Measurements from ENCODE around the gene SLC35F1.

SLC35F1 gene

DNA sequence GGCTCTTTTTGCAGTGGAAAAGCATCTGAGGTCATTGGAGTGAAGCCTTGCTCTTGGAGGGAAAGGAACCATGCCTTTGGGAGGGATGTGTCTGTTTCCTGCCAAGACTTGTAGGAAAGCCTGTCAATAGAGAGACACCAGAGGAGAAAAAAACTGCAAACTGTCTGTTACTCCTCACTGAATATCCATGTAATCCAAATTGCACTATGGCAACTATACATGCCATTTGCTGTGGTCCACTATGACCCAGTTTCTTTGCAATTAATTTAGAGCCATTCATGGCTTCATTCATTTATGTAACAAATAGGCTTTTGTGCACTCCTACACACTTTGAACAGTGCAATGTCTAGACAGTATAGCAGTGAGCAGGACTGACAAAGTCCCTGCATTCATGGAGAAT is 296.5 kb downstream of the SLC35F1 start:
- DNase-seq = peak; percentile 45

DNA sequence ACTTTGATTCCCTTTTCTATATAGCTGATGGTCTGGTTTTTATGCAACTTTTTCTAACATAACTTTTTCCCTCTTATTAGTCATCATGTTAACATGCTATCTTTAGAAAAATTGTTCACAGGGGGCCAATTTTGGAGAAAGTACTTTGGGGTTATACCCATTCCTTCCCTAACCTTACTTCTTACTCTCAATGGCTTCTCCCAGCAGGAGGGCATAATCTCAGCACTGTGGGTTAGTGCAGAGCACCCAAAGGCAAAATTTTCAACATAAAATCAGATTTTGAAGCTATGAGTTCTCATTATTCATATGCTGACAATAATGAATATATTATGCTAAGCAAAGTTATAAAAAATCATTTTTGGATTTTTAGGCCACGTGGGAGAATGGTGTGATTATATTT is 299.2 kb downstream of the SLC35F1 start:
- DNase-seq = no peak

DNA sequence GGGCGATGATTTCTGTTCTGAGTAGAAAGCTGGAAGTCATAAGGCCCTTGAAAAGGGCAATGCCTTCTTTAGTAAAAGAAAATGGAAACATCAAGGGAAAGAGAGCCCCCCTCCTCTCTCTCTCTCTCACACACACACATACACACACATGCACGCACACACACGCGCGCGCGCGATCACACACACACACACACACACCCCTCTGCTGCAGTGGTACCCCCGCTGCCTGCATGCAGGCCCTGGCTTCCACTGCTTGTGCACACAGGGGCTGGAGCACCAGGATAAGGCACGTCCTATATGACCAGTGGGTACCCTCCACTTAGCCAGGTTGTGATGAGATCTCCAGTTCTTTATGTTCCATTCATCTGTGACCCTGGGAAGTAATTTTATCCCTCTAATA is 300.9 kb downstream of the SLC35F1 start:
- DNase-seq = no peak

DNA sequence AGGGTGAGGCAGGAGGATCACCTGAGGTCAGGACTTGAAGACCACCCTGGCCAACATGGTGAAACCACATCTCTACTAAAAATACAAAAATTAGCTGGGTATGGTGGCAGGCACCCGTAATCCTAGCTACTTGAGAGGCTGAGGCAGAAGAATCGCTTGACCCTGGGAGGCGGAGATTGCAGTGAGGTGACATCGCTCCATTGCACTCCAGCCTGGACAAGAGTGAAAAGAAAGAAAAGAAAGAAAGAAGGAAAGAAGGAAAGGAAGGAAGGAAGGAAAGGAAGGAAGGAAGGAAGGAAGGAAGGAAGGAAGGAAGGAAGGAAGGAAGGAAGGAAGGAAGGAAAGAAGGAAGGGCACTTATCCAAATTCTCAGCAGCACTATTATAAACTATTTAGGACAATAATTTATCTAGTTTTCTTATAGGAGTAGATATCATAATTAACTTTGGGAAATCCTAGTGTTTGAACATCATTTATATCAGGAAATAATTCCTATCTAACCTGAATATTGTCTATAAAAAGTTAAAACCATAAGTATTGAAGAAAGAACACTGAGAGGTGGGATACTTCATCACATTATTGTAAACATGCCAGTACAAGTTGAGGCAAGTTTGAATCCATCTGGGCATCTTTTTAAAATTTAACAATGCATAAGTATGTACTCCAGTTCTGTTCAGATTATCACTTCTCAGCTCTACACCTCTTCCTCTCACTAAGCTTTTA is 305.5 kb downstream of the SLC35F1 start:
- DNase-seq = no peak

DNA sequence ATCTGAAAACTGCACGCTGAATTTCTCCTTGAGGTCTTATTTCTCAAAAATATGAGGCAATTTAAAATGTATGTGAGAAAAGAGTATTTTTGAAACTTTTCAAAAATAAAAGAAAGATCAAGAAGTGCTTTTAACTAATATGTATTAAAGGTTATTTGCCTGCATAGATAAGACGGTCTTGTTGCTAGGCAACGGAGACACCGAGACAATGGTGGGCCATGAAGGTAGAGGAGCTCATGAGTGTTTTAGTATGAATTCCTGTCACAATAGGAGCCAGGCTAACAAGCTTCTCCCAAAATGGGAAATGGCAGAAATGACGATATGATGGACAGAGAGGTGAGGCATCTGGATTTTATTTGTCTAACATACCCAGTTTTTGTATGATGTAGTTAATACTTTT is 308.2 kb downstream of the SLC35F1 start:
- DNase-seq = no peak

DNA sequence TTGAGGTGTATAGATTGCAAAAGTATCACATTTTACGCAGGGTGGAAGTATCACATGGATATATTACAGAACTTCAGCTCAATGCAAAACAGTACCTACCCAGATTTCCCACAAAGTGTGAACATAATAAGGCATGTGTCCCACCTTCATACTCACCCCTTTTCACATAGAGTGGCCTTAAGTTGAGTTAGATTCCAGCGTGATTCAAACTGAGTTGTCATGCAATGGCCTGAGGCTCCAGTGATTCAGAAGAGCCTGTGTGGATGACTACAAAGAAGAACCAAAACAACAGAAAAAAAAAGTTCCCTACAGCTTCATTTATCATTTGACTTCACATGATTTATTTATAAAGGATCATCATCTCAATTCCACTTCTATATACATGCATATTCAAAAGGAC is 309.7 kb downstream of the SLC35F1 start:
- no peak for DNase-seq

DNA sequence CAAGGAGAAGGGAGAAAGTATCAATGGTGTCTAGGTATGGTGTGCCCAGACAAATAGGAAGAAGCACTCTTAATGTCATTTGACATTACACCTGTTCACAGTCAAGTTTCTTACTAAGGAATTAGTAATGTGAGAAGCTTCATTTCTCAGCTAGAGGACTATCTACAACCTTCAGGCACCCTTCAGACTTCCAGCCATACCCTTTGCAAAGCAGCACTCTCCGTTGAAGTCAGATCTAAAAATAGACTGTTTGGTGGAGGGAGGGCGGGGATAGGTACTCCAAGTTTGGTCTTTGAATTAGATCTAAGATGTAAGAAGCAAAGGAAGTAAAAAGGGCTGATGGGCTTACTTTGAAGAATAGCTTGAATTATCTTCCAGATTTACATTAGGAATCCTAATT is 311.1 kb downstream of the SLC35F1 start:
- DNase-seq = no peak

DNA sequence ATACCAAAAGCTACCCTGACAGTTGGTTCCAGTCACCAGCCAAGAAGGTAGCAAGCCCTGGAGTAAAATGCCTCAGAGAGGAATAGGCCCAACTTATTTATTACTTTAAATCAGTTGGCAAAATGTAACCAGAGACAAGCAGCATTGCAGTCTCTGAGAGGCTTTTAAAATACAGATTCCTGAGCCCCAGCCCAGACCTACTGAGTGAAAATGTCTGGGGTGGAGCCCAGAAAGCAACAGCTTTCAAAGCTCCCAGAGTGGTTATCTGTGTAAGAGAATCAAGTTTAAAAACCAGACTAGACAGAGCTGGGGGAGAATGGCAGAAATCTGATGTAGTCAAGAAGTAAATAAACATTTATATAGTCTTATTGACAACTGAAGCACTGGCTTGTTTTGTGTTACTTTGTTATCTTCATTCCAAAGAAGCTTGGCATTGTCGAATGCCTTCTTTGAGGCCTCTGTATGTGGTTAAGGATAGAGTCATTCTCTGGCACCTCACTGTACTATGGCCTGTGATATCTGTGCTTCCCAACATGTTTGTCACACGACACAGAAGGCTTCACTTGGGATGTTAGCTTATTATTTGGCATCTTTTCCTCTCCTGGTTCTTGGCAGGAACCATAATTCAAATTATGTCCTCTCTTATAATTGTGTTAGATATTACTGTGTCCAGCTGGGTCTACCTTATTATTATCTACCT is 313.5 kb downstream of the SLC35F1 start:
- no peak for DNase-seq

DNA sequence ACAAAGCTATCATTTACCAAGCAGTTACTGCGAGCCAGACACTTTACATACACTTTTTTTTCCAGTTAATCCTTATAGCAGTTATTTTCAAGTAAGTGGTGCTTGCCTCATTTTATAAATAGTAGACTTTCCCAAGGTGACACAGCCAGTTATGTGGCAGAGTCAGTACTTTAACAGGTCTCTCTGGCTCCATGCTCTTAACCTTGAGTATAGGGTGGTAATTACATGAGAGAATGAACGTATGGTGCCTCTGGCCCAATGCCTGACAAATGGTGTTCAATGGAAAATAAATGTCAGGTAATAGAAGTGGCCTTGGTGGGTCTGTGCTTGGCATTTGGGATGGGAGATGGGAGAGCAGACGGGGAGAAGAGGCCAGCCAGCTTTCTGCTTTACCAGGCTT is 316.3 kb downstream of the SLC35F1 start:
- no peak for DNase-seq

DNA sequence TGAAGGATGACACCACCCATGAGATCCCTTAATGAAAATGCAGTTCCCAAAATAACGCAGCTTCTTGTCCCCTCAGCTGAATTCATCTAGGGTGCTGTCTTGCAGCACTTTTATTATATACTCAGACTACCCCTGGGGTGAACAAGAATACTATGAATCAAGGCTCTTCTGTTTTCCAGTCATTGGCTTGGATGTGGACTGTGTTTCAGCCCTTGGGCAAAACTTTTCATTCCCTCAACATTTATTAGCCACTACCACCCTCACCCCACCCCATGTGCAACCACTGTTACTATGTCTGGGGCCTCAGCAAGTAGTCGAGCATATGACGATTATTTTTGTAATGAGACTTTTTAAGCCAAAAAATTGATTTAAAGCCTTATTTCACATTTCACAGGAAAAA is 321.8 kb downstream of the SLC35F1 start:
- no peak for DNase-seq

DNA sequence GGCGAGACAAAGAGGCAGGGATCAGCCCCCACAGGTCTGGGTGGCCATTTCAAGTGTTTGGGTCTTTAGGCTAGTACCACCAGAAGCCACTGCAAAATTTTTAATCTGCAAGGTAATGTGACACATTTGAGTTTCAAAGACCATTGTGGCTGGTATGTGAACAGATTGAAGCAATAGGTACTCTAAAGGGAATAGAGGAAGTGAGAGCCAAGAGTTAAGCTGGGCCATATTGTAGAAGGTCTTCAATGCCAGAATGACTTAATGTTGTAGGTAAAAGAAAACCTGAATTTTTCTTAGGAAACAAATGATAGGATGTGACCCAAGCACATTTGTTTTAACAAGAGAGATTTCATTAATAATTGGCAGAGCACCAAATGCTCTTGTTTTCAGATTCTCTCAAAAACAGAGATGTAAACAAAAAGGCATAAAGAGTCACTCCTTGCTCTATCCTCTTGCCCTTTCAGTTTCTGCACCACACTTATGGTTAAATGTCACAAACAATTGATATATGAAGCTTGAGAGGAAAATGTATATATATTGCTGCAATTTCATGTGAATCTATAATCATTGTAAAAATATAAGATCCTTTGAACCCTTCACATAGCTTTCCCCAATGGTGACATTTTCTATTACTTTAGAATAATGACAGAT is 333.9 kb downstream of the SLC35F1 start:
- DNase-seq = no peak

DNA sequence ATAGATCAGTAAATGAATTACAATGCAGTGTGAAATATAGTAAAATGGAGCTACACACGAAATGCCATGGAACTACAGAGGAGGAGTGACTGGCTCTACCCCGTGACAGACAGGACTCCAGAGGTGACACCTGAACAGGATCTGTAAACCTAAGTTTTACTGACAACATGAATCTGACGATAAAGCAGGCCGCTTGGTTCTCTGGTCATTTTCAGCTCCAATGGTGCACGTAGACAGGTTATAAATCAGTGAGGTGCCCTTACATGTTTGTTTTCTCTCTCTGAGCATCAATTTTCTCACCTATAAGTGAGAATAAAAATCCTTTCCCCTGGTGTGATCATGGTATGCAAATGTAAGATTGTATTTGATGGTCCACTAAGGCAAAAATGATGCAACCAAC is 339.3 kb downstream of the SLC35F1 start:
- DNase-seq = no peak

DNA sequence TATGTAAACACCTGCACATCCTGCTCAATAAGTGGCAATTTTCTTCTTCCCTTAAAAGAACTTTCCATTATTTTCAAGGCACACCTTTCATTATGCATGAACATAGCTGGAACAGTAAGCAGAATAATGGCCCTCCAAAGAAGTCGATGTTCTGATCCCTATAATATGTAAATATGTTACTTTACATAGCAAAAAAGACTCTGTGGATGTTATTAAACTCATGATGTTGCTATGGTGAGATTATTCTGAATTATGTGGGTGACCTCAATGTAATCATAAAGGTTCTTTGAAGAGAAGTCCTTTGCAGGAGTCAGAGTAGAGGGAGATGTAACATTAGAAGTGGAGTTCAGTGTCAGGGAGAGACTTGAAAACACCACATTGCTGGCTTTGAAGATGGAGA is 341.1 kb downstream of the SLC35F1 start:
- no peak for DNase-seq

DNA sequence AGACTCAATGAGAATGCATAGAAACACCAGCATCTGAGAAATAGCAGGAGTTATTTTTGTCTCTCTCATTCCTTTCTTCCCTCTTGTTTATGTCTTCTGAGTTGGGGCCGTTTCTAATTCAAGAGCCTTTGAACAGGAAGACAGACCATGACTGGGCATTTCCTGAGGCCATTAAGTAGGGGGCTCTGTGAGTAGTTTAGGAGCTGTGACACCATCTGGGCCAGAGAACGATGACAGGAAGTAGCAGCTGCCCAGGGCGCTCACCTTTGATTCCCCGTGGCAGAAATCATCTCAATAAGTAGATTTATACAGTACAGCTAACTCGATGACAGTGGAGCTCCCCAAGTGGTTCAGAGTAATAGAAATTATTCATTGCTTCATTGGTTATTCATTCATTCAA is 342.6 kb downstream of the SLC35F1 start:
- no peak for DNase-seq

DNA sequence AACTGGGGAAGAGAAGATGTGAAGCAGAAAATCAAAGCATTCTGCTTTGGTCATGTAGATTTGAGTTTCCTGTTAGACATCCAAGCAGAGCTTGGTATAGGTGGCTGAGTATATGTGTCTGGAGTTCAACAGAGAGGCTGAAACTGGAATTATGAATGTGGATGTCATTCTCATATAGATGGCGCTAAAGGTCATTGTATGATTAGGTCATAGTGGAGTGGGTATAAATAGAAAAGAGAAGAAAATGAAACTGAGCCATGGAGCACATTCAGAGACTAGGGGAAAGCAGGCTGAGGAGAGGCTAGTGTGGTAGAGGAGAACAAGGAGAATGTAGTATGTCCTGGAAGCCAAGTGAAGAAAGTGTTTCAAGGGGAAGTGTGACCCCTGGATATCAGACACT is 345.4 kb downstream of the SLC35F1 start:
- DNase-seq = no peak

DNA sequence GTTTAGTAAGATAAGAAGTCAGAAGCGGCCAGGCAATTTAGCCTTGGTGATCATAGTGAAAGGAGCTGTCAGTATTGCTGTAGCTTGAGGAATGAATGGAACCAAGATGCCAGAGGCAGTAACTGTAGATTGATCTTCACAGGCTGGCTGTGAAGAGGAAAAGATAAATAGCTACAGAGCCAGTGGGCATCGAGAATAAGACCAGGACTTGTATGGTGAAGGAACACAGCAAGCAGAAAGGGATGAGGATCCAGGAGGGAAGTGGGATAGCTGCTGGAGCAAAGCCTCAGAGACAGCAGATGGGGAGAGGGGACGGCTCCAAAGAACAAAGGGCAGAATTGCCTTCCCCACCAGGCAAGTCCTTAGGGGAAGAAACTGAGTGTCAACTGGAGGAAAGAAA is 346.7 kb downstream of the SLC35F1 start:
- no peak for DNase-seq

DNA sequence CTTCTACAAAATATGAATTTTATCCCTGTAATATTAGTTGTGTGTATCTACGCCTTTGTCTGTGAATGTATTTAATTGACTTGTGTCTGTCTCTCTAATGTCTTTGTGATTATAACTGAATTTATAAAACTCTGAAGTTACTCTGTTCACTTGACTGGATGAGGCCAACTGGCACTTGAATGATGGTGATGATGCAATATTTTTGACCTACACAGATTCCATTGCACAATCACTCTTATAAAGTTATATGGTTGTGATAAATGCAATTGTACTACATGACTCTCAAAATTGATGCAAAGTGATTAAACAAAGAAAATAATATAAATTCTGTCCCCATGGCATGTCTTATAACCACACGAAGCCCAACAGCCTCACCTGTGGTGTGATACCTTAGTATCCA is 353.8 kb downstream of the SLC35F1 start:
- no peak for DNase-seq

DNA sequence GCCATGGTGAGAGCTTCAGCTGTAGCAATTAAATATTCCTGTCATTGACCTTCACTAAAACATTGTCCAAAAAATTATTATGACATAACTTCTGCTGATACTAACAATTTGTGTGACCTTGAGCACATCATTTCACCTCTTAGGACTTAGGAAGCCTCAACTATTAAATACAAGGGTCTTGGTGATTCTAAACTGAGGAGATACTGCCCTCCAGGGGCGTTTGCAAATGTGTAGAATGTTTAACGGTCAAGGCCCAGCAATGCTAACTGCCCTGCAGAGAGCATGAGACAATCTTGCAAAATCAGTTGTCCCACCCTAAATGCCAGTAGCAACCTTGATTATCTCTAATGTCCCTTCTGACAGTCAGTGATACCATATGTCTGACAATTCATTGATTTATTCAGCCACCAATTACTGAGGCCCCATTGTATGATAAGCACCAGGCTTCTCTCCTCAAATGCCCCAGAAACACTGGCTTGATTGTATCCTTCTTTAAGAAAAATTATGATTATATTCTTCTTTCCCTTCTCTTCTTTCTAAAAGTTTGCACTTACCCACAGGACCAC is 356.9 kb downstream of the SLC35F1 start:
- DNase-seq = peak; percentile 67

DNA sequence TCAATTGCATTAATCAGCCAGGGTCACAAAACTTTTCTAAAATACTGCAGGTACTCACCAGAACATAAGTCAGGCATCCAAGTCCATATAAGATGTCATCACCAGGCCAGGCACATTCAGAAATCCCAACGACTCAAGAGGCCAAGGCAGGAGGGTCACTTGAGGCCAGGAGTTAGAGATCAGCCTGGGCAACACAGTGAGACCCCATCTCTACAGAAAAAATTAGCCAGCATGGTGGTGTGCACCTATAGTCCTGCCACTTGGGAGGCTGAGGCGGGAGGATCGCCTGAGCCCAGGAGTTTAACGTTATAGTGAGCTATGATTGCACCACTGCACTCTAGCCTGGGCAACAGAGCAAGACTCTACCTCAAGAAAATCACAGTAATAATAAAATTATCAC is 362.6 kb downstream of the SLC35F1 start:
- no peak for DNase-seq

DNA sequence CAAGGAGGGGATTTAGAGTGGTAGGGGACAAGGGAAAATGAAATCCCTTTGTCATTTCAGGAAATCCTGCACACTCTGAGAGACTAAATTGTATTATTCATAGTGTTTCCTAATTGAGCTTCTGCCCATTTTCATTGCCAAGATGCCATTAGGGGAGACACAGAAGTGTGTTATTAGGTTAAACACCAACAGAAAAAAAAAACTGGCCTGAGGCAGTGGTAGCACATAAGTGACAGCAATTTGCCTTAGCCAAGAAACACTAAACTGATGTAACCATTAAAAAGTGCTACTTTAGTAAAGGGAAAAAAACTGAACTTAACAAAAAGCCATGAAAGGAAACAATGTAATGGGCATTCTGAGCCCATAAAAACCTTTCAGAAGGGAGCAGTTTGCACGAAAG is 370.6 kb downstream of the SLC35F1 start:
- no peak for DNase-seq

DNA sequence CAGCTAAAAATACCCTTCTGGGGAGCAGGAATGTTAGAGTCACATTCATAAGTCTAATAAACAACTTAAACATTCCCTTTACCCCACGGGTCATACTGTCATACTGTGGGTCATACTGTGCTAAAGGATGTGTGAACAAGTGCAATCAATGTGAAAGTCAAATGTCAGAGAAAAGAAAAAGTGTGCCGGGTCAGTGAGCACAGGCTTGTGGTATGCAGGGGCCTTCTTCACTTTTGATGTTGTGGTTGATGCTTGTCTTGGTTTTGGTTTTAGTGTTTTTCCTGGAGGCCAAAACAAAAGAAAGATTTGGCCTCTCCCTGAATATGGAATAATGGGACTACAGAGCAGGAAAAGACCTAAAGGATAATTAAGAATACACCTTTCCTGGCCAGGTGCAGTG is 373.1 kb downstream of the SLC35F1 start:
- DNase-seq = no peak

DNA sequence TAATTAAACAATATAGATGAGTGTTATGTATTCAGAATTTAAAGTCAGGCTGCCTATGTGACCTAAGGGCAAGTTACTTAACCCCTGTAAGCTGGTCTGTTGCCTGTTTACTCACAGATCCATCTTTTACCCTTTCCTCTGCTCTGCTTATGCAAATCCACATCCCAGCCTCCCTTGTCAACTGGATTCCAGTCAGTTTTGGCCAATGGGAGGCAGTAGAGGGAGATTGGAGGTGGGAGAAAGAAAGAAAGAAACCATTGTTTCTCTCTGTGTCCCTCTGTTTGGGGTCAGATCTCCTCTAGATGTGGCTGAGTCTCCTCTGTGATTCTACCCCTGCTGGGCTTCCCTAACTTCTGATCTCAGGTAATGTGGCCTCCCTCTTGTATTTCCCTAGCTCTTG is 374.2 kb downstream of the SLC35F1 start:
- no peak for DNase-seq

DNA sequence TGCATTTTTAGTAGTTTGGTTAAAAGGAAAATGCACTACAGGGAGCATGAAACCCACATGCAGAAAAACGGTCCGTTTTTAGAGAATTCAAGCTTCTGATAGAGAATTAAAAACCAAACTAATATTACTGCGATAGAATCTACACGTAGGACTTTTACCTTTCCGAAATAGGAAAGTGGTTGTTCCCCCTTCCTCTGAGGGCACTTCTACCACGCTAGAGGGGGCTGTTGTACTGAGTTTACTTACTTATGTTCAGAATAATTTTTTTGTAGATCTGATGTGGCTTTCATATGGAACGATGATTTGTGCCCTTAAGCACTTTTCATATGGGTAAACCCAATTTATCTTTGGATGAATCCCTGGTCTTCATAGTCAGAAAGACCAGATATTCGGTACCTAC is 376.7 kb downstream of the SLC35F1 start:
- peak; percentile 77 for DNase-seq

DNA sequence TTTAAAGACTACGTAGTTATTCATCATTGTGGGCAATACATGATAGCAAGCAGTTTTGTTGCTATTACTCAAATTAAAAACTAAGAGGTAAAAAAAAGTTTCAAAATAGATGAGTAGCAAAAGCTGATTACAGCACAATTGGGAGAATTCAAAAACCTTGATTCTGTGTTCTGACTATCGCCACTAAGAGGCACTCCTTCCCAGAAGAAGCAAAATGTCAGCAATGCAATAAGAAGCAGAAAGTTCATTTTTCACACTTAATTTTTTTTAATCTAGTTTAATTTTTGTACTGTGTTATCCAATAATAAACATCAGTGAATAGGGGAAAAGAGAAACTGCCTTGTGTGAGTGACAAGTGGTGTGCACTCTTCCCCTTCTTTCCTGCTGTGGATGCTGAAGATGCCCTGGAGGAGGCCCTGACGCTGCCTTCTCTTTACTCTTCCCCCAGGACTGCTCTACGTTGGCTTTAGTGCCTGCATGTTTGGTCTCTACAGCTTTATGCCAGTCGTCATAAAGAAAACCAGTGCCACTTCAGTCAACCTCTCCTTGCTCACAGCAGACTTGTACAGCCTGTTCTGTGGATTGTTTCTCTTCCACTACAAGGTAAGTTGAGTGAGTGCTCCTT is 377.8 kb downstream of the SLC35F1 start:
- peak; percentile 20 for DNase-seq

Data from eye (tissue), 1 donor.